Pancreas (tissue), 10 donors: Measurements from ENCODE around the gene DNAH17. TPM values are rescaled to one million over a fixed set of nuclear protein-coding genes. Genes with fewer than 3 reads are reported as not detected.

Experiments used
- ATAC-seq, 4 donors: fragments of 200-7000 bp; cut with Tn5 transposase; one replicate each; pipeline versions ENCODE4 v1.8.0 to v1.9.1; 2020; ENCODE audit warnings: mild to moderate bottlenecking in 4 of 4, moderate library complexity in 4 of 4
- DNase-seq, 6 donors: peaks; one replicate each; pipeline ENCODE4 v3.0.0-alpha.2; 2020
- FAIRE-seq: peaks from 2 replicates; lab custom pipeline; 2012; peaks lifted over from hg19 to GRCh38; lab: Jason Lieb, UNC
- H3K27ac ChIP-seq, 4 donors: fragments of 200-600 bp; sonication (generic); 1 replicate in 3 of 4; 2 replicates in 1 of 4; pipeline versions ENCODE4 v1.5.0 to v1.8.0; 2020
- H3K27me3 ChIP-seq, 4 donors: fragments of 200-600 bp; one replicate each; pipeline ENCODE4 v1.8.0; 2021
- H3K36me3 ChIP-seq, 3 donors: fragments of 200-600 bp; sonication (generic) in 1 of 3; one replicate each; pipeline versions ENCODE4 v1.5.0 to v1.8.0; 2020 to 2021
- H3K4me1 ChIP-seq, 3 donors: fragments of 200-600 bp; one replicate each; pipeline ENCODE4 v1.8.0; 2021
- H3K4me3 ChIP-seq, 4 donors: fragments of 200-600 bp; sonication (generic) in 2 of 4; one replicate each; pipeline versions ENCODE4 v1.5.0 to v1.8.0; 2020 to 2021
- H3K9me3 ChIP-seq, 4 donors: fragments of 200-600 bp; one replicate each; pipeline ENCODE4 v1.8.0; 2021
- CTCF ChIP-seq, 4 donors: fragments of 200-600 bp; sonication (generic) in 3 of 4; IDR thresholded peaks; one replicate each; pipeline versions ENCODE4 v1.5.0 to v1.8.0; 2021; ENCODE audit warnings: antibody characterized with exemption in 4 of 4
- WGBS, 2 donors: extraction: QIAGEN DNeasy Blood & Tissue Kit; methylation state at CpG; one replicate each; pipeline ENCODE4 v1.1.7; 2013; 5-methylcytosine and 5-hydroxymethylcytosine counted together
- intact Hi-C, 3 donors: fragments of 100-400 bp; cut with DNase I; formaldehyde crosslinking; loops; one replicate each; pipeline versions ENCODE4 v1.11.1 to v1.14.2; 2022
- polyA plus RNA-seq, 2 donors: library from polyadenylated mRNA; stranded (reverse); fragments of 200-250 nt; gene quantifications; one replicate each; pipeline ENCODE4 v1.2.3, GENCODE V29; 2013
- total RNA-seq, 6 donors: library from RNA; stranded (reverse); fragmentation: NEBNext Ultra II Directional in 4 of 6; extraction: Animal tissue kit (Norgen Biotek cat#: 25700) in 4 of 6; gene quantifications; one replicate each; pipeline versions ENCODE4 v1.2.1 to v1.2.4, GENCODE V29; 2021 to 2023
- donor health status: healthy with polysubstance abuse.
- donor health status: DM: no; HTN: no; CAD: no; lungs with moderate emphysema.
- donor health status: DM: no; HTN: no; CAD: no.
- donor health status: control.
- donor health status: control.
- donor health status: Bipolar disorder and iron deficiency.
- donor health status: DM: yes; HTN: yes; CAD: no.
- donor health status: DM: no; HTN: no; CAD: no.
- donor health status: DM: no; HTN: no; CAD: no.
- donor health status: DM: yes; HTN: yes; CAD: no.

The DNAH17 gene
- total and polyA plus RNA-seq, 8 donors: 0.02 to 0.08 (median 0.03) TPM; not detected in 5

DNA sequence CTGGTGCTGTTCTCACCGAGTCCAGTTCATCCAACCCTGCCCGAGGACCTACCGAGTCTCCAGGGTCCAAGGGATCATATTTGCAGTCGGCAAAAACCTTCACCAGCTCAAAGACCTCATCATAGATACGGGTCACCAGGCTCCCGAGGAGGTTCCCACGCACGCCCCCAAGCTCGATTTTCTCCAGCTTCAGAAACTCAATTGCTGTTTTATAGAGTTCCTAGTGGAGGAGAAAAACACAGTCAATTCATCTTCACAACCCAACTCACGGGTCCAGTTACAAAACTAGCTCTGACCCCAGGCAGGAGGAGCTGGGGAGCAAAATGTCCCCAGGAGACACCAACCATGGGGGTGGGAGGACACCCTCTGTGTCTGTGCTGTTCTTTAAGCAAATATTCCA is 10.2 kb downstream of the DNAH17 start:
- FAIRE-seq: no peak
- no peak for DNase-seq
- Histone ChIP-seq H3K9me3 (no peaks in the 10 kb centered on the region), H3K4me1 (no peaks in the 10 kb centered on the region), H3K4me3 (no peak overlapping the region), H3K36me3 (no peaks in the 10 kb centered on the region), H3K27ac (no peak overlapping the region), H3K27me3 (no peaks in the 10 kb centered on the region)
- no peak for TF ChIP-seq CTCF (IDR thresholded peaks at IDR 0.05)
- intact Hi-C loops: no loop called here
- WGBS, 2 donors: 65 to 76% methylated on average over 10 of the region's 10 CpGs
- ATAC-seq: no peak

DNA sequence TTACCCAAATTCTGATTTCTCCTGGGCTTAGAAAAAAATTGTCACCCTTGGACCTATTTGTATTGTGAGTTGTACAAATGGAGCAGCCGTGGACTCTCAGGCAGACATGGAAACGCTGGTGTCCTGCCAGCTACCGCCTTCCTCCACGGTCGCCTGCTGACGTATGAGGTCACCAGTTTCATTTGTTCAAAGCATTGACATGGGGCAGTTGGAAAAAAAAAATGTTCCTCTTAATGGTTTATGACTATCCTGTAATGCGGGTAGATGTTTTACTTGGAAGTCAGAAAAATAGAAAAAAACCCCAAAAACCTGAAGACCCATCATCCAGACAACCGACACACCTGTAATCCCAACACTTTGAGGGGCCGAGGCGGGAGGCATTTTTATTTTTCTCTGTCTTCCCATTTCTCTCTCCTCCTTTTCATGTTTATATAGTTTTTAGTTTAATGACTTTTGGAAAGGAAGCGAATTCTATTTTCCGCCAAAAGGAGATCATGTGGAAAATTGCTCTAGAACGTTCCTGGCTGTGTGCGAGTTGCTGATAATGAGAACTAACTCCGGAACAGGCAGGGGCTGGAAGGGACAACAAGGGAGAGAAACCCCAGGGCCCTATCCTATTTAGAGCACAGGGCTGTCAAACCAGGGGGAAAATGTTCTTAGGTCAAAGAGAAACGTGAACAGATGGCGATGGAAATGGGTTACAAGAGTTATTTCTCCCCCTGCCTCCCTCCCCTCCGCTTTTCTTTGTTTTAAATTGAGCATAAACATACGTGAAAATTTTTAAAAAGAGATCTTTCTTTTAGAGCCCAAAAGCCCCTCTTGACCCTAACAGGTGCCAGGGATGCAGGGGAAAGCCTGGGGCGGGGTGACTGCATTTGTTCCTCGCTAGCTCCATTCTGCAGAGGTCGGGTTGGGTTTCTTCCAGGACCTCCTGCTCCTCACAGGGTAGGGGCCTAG is 13.7 kb downstream of the DNAH17 start:
- Histone ChIP-seq H3K4me3 (no peak overlapping the region), H3K4me1 (no peaks in the 10 kb centered on the region), H3K27me3 (no peaks in the 10 kb centered on the region), H3K36me3 (no peaks in the 10 kb centered on the region), H3K27ac (no peak overlapping the region), H3K9me3 (no peaks in the 10 kb centered on the region)
- DNase-seq (peak in 4 of 6 donors; percentile 11 to 54 (median 29)), ATAC-seq (peak in 2 of 4 donors; percentile 42 to 51), FAIRE-seq (no peak)
- intact Hi-C loops: no loop called here
- 49 to 55% methylated on average over 22 of the region's 22 CpGs for WGBS, 2 donors
- TF ChIP-seq CTCF (IDR thresholded peaks at IDR 0.05): no peak

DNA sequence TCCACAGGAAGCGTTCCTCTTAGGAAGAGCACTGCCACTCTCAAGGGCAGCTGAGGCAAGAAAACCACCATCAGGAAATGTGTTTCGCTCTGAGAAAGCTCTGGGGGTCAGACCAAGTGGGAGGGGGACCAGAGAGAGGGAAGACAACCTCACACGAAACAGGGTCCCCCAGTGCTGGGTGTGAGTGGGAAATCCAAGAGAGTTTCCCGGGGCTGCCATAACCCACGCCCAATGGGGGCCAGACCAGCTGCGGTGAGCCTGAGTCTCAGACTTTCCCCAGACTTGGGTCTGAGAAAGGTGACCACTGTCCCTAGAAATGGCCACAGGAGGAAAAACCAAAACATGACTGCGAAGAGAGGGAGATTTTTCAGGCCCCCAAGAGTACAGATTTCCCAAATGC is 14.5 kb downstream of the DNAH17 start:
- H3K4me3 ChIP-seq: no peak overlapping the region
- 85 to 86% methylated on average over 7 of the region's 7 CpGs for WGBS, 2 donors
- DNase-seq (no peak), FAIRE-seq (no peak), ATAC-seq (no peak)
- H3K27ac ChIP-seq: no peak overlapping the region
- TF ChIP-seq CTCF (IDR thresholded peaks at IDR 0.05): no peak
- H3K36me3 ChIP-seq: no peaks in the 10 kb centered on the region
- no peaks in the 10 kb centered on the region for H3K27me3 ChIP-seq
- no peaks in the 10 kb centered on the region for H3K4me1 ChIP-seq
- H3K9me3 ChIP-seq: no peaks in the 10 kb centered on the region
- intact Hi-C loops: no loop called here

DNA sequence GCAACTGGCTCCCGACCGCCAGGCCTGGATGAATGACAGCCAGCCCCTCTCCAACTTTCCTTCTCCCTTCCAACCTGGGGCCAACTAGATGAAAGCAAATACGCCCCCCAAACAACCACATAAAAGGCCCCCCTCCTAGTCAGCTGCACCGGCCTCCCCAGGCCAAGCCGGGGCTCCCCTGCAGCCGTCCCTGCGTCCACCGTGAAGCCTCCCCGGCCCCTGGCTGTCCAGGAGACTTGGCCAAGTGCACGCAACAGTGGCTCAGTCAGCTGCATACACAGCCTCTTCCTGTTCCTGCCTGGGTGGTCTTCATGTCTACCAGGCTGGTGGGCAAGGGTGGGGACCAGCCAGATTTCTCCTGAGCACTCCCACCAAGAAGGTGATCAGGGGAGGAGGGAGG is 16.0 kb downstream of the DNAH17 start:
- intact Hi-C loops: no loop called here
- TF ChIP-seq CTCF (IDR thresholded peaks at IDR 0.05): no peak
- H3K9me3 ChIP-seq: no peaks in the 10 kb centered on the region
- WGBS, 2 donors: 79 to 88% methylated on average over 10 of the region's 10 CpGs
- no peak overlapping the region for H3K27ac ChIP-seq
- no peak for ATAC-seq
- no peaks in the 10 kb centered on the region for H3K4me1 ChIP-seq
- no peak for FAIRE-seq
- H3K36me3 ChIP-seq: no peaks in the 10 kb centered on the region
- no peak for DNase-seq
- no peaks in the 10 kb centered on the region for H3K27me3 ChIP-seq
- no peak overlapping the region for H3K4me3 ChIP-seq

- FAIRE-seq (no peak), DNase-seq (no peak), ATAC-seq (no peak)
- H3K4me3 ChIP-seq: no peak overlapping the region
- no peak for TF ChIP-seq CTCF (IDR thresholded peaks at IDR 0.05)
- intact Hi-C loops: no loop called here
- no peak overlapping the region for H3K27ac ChIP-seq
- no peaks in the 10 kb centered on the region for H3K4me1 ChIP-seq
- H3K27me3 ChIP-seq: no peaks in the 10 kb centered on the region
- H3K36me3 ChIP-seq: no peaks in the 10 kb centered on the region
- 83 to 86% methylated on average over 22 of the region's 22 CpGs for WGBS, 2 donors
- no peaks in the 10 kb centered on the region for H3K9me3 ChIP-seq
Observed at GRCh38 chr17:78560731-78561130, 16.5 kb downstream of the DNAH17 start.
